Measurements from ENCODE around the gene NEDD4L. TPM values are rescaled to one million over a fixed set of nuclear protein-coding genes. Genes with fewer than 3 reads are reported as not detected.

The NEDD4L gene
- total RNA-seq, 1 donor from 2014 or later = 93.9 TPM

- TF ChIP-seq CTCF (IDR thresholded peaks at IDR 0.05; ENCODE audit: insufficient read depth, low read depth, low read length) = no peak
Observed at GRCh38 chr18:58249712-58250111, 205.7 kb downstream of the NEDD4L start.

GRCh38 chr18:58251416-58251815 is 207.4 kb downstream of the NEDD4L start:
- DNase-seq (ENCODE audit: low read depth) (no peak), FAIRE-seq (no peak)
- TF ChIP-seq CTCF (IDR thresholded peaks at IDR 0.05; ENCODE audit: insufficient read depth, low read depth, low read length) (no peak), EZH2 (IDR thresholded peaks at IDR 0.05; ENCODE audit: insufficient read depth, low read length) (no peak)
- Mint-ChIP-seq H3K36me3 (ENCODE audit: low read depth, unreplicated experiment) (peaks cover 8% of the 10 kb centered on the region), H3K4me1 (ENCODE audit: low read depth, unreplicated experiment) (peaks cover 32% of the 10 kb centered on the region), H3K9me3 (ENCODE audit: unreplicated experiment) (no peaks in the 10 kb centered on the region), H3K4me3 (ENCODE audit: unreplicated experiment) (no peak overlapping the region), H3K27ac (ENCODE audit: unreplicated experiment) (no peak overlapping the region), H3K27me3 (ENCODE audit: low read depth, unreplicated experiment) (no peaks in the 10 kb centered on the region)
- Histone ChIP-seq H3K79me2 (ENCODE audit: insufficient read depth, low read length) (peaks cover 31% of the 10 kb centered on the region), H4K20me1 (ENCODE audit: insufficient read depth, low read length) (peaks cover 40% of the 10 kb centered on the region), H3K36me3 (ENCODE audit: insufficient read depth, low read length) (peaks cover 9% of the 10 kb centered on the region), H3K27ac (ENCODE audit: low read depth, low read length) (no peak overlapping the region), H3K4me3 (ENCODE audit: insufficient read depth, low read depth, low read length) (no peak overlapping the region), H3K4me2 (ENCODE audit: low read length) (no peak overlapping the region), H2AFZ (ENCODE audit: low read depth, low read length) (no peak overlapping the region), H3K9me3 (ENCODE audit: insufficient read depth, low read depth, low read length) (no peaks in the 10 kb centered on the region), H3K27me3 (ENCODE audit: insufficient read depth, low read length) (no peaks in the 10 kb centered on the region), H3K4me1 (ENCODE audit: insufficient read depth, low read length) (peaks cover 10% of the 10 kb centered on the region), H3K9ac (ENCODE audit: low read length) (no peak overlapping the region)

More at GRCh38 chr18:58249712-58250111, 205.7 kb downstream of the NEDD4L start:
- Histone ChIP-seq H3K4me2 (ENCODE audit: low read length) (no peak overlapping the region), H2AFZ (ENCODE audit: low read depth, low read length) (no peak overlapping the region), H3K9me3 (ENCODE audit: insufficient read depth, low read depth, low read length) (no peaks in the 10 kb centered on the region), H3K9ac (ENCODE audit: low read length) (no peak overlapping the region), H3K4me1 (ENCODE audit: insufficient read depth, low read length) (peaks cover 10% of the 10 kb centered on the region), H3K27me3 (ENCODE audit: insufficient read depth, low read length) (no peaks in the 10 kb centered on the region), H3K4me3 (ENCODE audit: insufficient read depth, low read depth, low read length) (no peak overlapping the region), H3K79me2 (ENCODE audit: insufficient read depth, low read length) (peaks cover 38% of the 10 kb centered on the region), H3K36me3 (ENCODE audit: insufficient read depth, low read length) (peaks cover 9% of the 10 kb centered on the region), H3K27ac (ENCODE audit: low read depth, low read length) (no peak overlapping the region), H4K20me1 (ENCODE audit: insufficient read depth, low read length) (peaks cover 37% of the 10 kb centered on the region)
- FAIRE-seq (no peak), DNase-seq (ENCODE audit: low read depth) (no peak)
- no peak overlapping the region for H3K27ac Mint-ChIP-seq (ENCODE audit: unreplicated experiment)
- H3K36me3 Mint-ChIP-seq (ENCODE audit: low read depth, unreplicated experiment) = peaks cover 6% of the 10 kb centered on the region
- peaks cover 23% of the 10 kb centered on the region for H3K4me1 Mint-ChIP-seq (ENCODE audit: low read depth, unreplicated experiment)
- H3K27me3 Mint-ChIP-seq (ENCODE audit: low read depth, unreplicated experiment) = no peaks in the 10 kb centered on the region
- no peaks in the 10 kb centered on the region for H3K9me3 Mint-ChIP-seq (ENCODE audit: unreplicated experiment)
- no peak overlapping the region for H3K4me3 Mint-ChIP-seq (ENCODE audit: unreplicated experiment)

- H3K27ac ChIP-seq (ENCODE audit: low read depth, low read length) = no peak overlapping the region
- no peak overlapping the region for H2AFZ ChIP-seq (ENCODE audit: low read depth, low read length)
- H3K4me3 ChIP-seq (ENCODE audit: insufficient read depth, low read depth, low read length) = no peak overlapping the region
- no peak for TF ChIP-seq EZH2 (IDR thresholded peaks at IDR 0.05; ENCODE audit: insufficient read depth, low read length)
- no peak for TF ChIP-seq CTCF (IDR thresholded peaks at IDR 0.05; ENCODE audit: insufficient read depth, low read depth, low read length)
- peaks cover 36% of the 10 kb centered on the region for H4K20me1 ChIP-seq (ENCODE audit: insufficient read depth, low read length)
- H3K9me3 ChIP-seq (ENCODE audit: insufficient read depth, low read depth, low read length) = no peaks in the 10 kb centered on the region
- no peak overlapping the region for H3K4me2 ChIP-seq (ENCODE audit: low read length)
- no peak overlapping the region for H3K9ac ChIP-seq (ENCODE audit: low read length)
- Mint-ChIP-seq H3K27ac (ENCODE audit: unreplicated experiment) (no peak overlapping the region), H3K4me1 (ENCODE audit: low read depth, unreplicated experiment) (peaks cover 36% of the 10 kb centered on the region), H3K27me3 (ENCODE audit: low read depth, unreplicated experiment) (no peaks in the 10 kb centered on the region), H3K36me3 (ENCODE audit: low read depth, unreplicated experiment) (peaks cover 13% of the 10 kb centered on the region), H3K9me3 (ENCODE audit: unreplicated experiment) (no peaks in the 10 kb centered on the region), H3K4me3 (ENCODE audit: unreplicated experiment) (no peak overlapping the region)
- DNase-seq (ENCODE audit: low read depth) (no peak), FAIRE-seq (peak; percentile 17)
- peaks cover 6% of the 10 kb centered on the region for H3K4me1 ChIP-seq (ENCODE audit: insufficient read depth, low read length)
- peaks cover 13% of the 10 kb centered on the region for H3K36me3 ChIP-seq (ENCODE audit: insufficient read depth, low read length)
- no peaks in the 10 kb centered on the region for H3K27me3 ChIP-seq (ENCODE audit: insufficient read depth, low read length)
- peaks cover 27% of the 10 kb centered on the region for H3K79me2 ChIP-seq (ENCODE audit: insufficient read depth, low read length)
Observed at GRCh38 chr18:58252166-58252565, 208.1 kb downstream of the NEDD4L start.
